Astrocyte (in vitro differentiated cells and primary cell): Measurements from ENCODE around the gene EVI5L. TPM values are rescaled to one million over a fixed set of nuclear protein-coding genes. Genes with fewer than 3 reads are reported as not detected.

Experiments used
- DNase-seq: peaks from one replicate; pipeline ENCODE4 v3.0.0-alpha.2; 2010; ENCODE audit warnings: low read depth
- FAIRE-seq: peaks from 2 replicates; lab custom pipeline; 2011; peaks lifted over from hg19 to GRCh38; lab: Jason Lieb, UNC
- H2AFZ ChIP-seq: 2 replicates; pipeline ENCODE4 v1.6.0; 2012; ENCODE audit warnings: low read depth, low read length, inconsistent platforms
- H3K27ac ChIP-seq: 2 replicates; pipeline ENCODE4 v1.5.1; 2011; ENCODE audit warnings: low read depth, low read length, inconsistent platforms
- H3K27me3 ChIP-seq: 2 replicates; pipeline ENCODE4 v1.6.0; 2011; ENCODE audit warnings: low read length, inconsistent platforms; ENCODE audit not compliant: insufficient read depth
- H3K36me3 ChIP-seq: 2 replicates; pipeline ENCODE4 v1.5.1; 2011; ENCODE audit warnings: low read length, inconsistent platforms; ENCODE audit not compliant: insufficient read depth
- H3K4me1 ChIP-seq: 2 replicates; pipeline ENCODE4 v1.5.1; 2011; ENCODE audit warnings: low read length, inconsistent platforms; ENCODE audit not compliant: insufficient read depth
- H3K4me2 ChIP-seq: 2 replicates; pipeline ENCODE4 v1.6.0; 2012; ENCODE audit warnings: low read length, inconsistent platforms
- H3K4me3 ChIP-seq: 2 replicates; pipeline ENCODE4 v1.5.1; 2011; ENCODE audit warnings: low read depth, mild to moderate bottlenecking, low read length, inconsistent platforms; ENCODE audit not compliant: insufficient read depth
- H3K79me2 ChIP-seq: 2 replicates; pipeline ENCODE4 v1.6.0; 2012; ENCODE audit warnings: mild to moderate bottlenecking, low read length, inconsistent platforms; ENCODE audit not compliant: insufficient read depth
- H3K9ac ChIP-seq: 2 replicates; pipeline ENCODE4 v1.6.0; 2012; ENCODE audit warnings: mild to moderate bottlenecking, low read length, inconsistent platforms
- H3K9me3 ChIP-seq: 2 replicates; pipeline ENCODE4 v1.5.1; 2012; ENCODE audit warnings: low read depth, mild to moderate bottlenecking, low read length, inconsistent platforms; ENCODE audit not compliant: insufficient read depth
- H4K20me1 ChIP-seq: 2 replicates; pipeline ENCODE4 v1.6.0; 2012; ENCODE audit warnings: low read length, inconsistent platforms; ENCODE audit not compliant: insufficient read depth
- H3K27ac Mint-ChIP-seq: one replicate; pipeline ENCODE4 v1.8.0; 2021; ENCODE audit warnings: mild to moderate bottlenecking, mixed read lengths; ENCODE audit not compliant: unreplicated experiment
- H3K27me3 Mint-ChIP-seq: one replicate; pipeline ENCODE4 v1.8.0; 2021; ENCODE audit warnings: low read depth, mixed read lengths; ENCODE audit not compliant: unreplicated experiment
- H3K36me3 Mint-ChIP-seq: one replicate; pipeline ENCODE4 v1.8.0; 2021; ENCODE audit warnings: low read depth, mixed read lengths; ENCODE audit not compliant: unreplicated experiment
- H3K4me1 Mint-ChIP-seq: one replicate; pipeline ENCODE4 v1.8.0; 2021; ENCODE audit warnings: low read depth, mixed read lengths; ENCODE audit not compliant: unreplicated experiment
- H3K4me3 Mint-ChIP-seq: one replicate; pipeline ENCODE4 v1.8.0; 2021; ENCODE audit warnings: mild to moderate bottlenecking, moderate library complexity, mixed read lengths; ENCODE audit not compliant: unreplicated experiment
- H3K9me3 Mint-ChIP-seq: one replicate; pipeline ENCODE4 v1.8.0; 2021; ENCODE audit warnings: mild to moderate bottlenecking, mixed read lengths; ENCODE audit not compliant: unreplicated experiment
- CTCF ChIP-seq: IDR thresholded peaks from 2 replicates; pipeline ENCODE4 v1.5.1; 2011; ENCODE audit warnings: low read depth, mild to moderate bottlenecking, inconsistent platforms, low read length, moderate library complexity; ENCODE audit not compliant: insufficient read depth
- EZH2 ChIP-seq: IDR thresholded peaks from 2 replicates; pipeline ENCODE4 v1.6.1; 2012; ENCODE audit warnings: mild to moderate bottlenecking, low read length, inconsistent platforms; ENCODE audit not compliant: insufficient read depth
- total RNA-seq: library from RNA; stranded (reverse); gene quantifications from 2 replicates; pipeline ENCODE4 v1.2.1, GENCODE V29; 2021

Gene EVI5L
- total RNA-seq, 1 donor from 2014 or later: 22.1 TPM

GRCh38 chr19:7871437-7872305, 41.7 kb downstream of the EVI5L start:
- H3K4me3 ChIP-seq: peak overlapping the region; percentile 39
- peaks cover 18% of the 10 kb centered on the region for H3K27me3 ChIP-seq
- peaks cover 12% of the 10 kb centered on the region for H3K4me1 ChIP-seq
- peak overlapping the region; percentile 35 for H3K9ac ChIP-seq
- H3K27me3 Mint-ChIP-seq: peaks cover 17% of the 10 kb centered on the region
- no peaks in the 10 kb centered on the region for H3K36me3 Mint-ChIP-seq
- H3K27ac ChIP-seq: no peak overlapping the region
- H3K9me3 Mint-ChIP-seq: no peaks in the 10 kb centered on the region
- H3K4me1 Mint-ChIP-seq: peaks cover 4% of the 10 kb centered on the region
- no peaks in the 10 kb centered on the region for H3K9me3 ChIP-seq
- peak overlapping the region; percentile 89 for H2AFZ ChIP-seq
- H3K27ac Mint-ChIP-seq: peak overlapping the region; percentile 55
- no peak for FAIRE-seq
- DNase-seq: peak; percentile 78
- peak overlapping the region; percentile 56 for H3K4me3 Mint-ChIP-seq
- H3K79me2 ChIP-seq: no peaks in the 10 kb centered on the region
- no peak for TF ChIP-seq EZH2
- TF ChIP-seq CTCF: no peak
- no peaks in the 10 kb centered on the region for H4K20me1 ChIP-seq
- H3K36me3 ChIP-seq: no peaks in the 10 kb centered on the region
- peak overlapping the region; percentile 89 for H3K4me2 ChIP-seq

GRCh38 chr19:7872306-7873204, 42.5 kb downstream of the EVI5L start:
- Mint-ChIP-seq H3K9me3 (no peaks in the 10 kb centered on the region), H3K27me3 (peaks cover 16% of the 10 kb centered on the region), H3K4me1 (peaks cover 8% of the 10 kb centered on the region), H3K36me3 (no peaks in the 10 kb centered on the region), H3K4me3 (no peak overlapping the region), H3K27ac (no peak overlapping the region)
- Histone ChIP-seq H3K79me2 (no peaks in the 10 kb centered on the region), H3K9ac (no peak overlapping the region), H3K4me3 (no peak overlapping the region), H3K4me2 (peak overlapping the region; percentile 89), H3K9me3 (no peaks in the 10 kb centered on the region), H3K36me3 (no peaks in the 10 kb centered on the region), H4K20me1 (no peaks in the 10 kb centered on the region), H3K4me1 (peaks cover 12% of the 10 kb centered on the region), H3K27ac (no peak overlapping the region), H2AFZ (no peak overlapping the region), H3K27me3 (peaks cover 12% of the 10 kb centered on the region)
- TF ChIP-seq CTCF (no peak), EZH2 (no peak)
- FAIRE-seq (no peak), DNase-seq (no peak)
